GM19025 (cell line): ENCODE measurements around the gene CALD1.
"Not testable (repeated sequence)": the region's sequence is repeated elsewhere in the genome, so short reads cannot be mapped to it uniquely, and the experiment has no call there.

ENCODE experiments used
- ATAC-seq: cut with Tn5 transposase; IDR thresholded peaks from one replicate; pipeline ENCODE4 v1.9.1; 2021; ENCODE audit warnings: mild to moderate bottlenecking, low read depth, moderate library complexity; ENCODE audit not compliant: unreplicated experiment

CALD1 gene

GRCh38 chr7:134942690-134943466 is 163.4 kb downstream of the CALD1 start:
- no peak for ATAC-seq

- ATAC-seq, result peak; percentile 75
Measured at GRCh38 chr7:134943785-134944400, 164.5 kb downstream of the CALD1 start.

GRCh38 chr7:134945691-134946090 is 166.3 kb downstream of the CALD1 start:
- no peak for ATAC-seq

- ATAC-seq, result no peak
Measured at GRCh38 chr7:134946260-134946659, 166.8 kb downstream of the CALD1 start.

GRCh38 chr7:134947329-134947728 is 167.9 kb downstream of the CALD1 start:
- no peak for ATAC-seq

GRCh38 chr7:134947831-134948230 is 168.4 kb downstream of the CALD1 start:
- no peak for ATAC-seq

- ATAC-seq, result no peak
Measured at GRCh38 chr7:134948246-134948645, 168.8 kb downstream of the CALD1 start.

- no peak for ATAC-seq
Measured at GRCh38 chr7:134948736-134949135, 169.3 kb downstream of the CALD1 start.

- ATAC-seq, result no peak
Measured at GRCh38 chr7:134949171-134949570, 169.7 kb downstream of the CALD1 start.

- ATAC-seq, result no peak
Measured at GRCh38 chr7:134954197-134955082, 175.0 kb downstream of the CALD1 start.

GRCh38 chr7:134957005-134957404 is 177.6 kb downstream of the CALD1 start:
- ATAC-seq, result no peak

- ATAC-seq, result no peak
Measured at GRCh38 chr7:134959810-134960209, 180.4 kb downstream of the CALD1 start.

- no peak for ATAC-seq
Measured at GRCh38 chr7:134962270-134962780, 182.9 kb downstream of the CALD1 start.

- ATAC-seq, result no peak
Measured at GRCh38 chr7:134963036-134963435, 183.6 kb downstream of the CALD1 start.

- no peak for ATAC-seq
Measured at GRCh38 chr7:134966691-134967090, 187.3 kb downstream of the CALD1 start.

GRCh38 chr7:134968110-134968509 is 188.7 kb downstream of the CALD1 start:
- no peak for ATAC-seq

- not testable (repeated sequence) for ATAC-seq
Measured at GRCh38 chr7:134981645-134982044, 202.2 kb downstream of the CALD1 start.

- ATAC-seq, result peak; percentile 30
Measured at GRCh38 chr7:134985894-134986362, 206.5 kb downstream of the CALD1 start.

- ATAC-seq, result peak; percentile 90
Measured at GRCh38 chr7:134986363-134987251, 207.2 kb downstream of the CALD1 start, which contains the start of gene AGBL3. AGBL3 (plus strand) TSS chr7:134986508; CDS start chr7:134987934, 1,426 bp downstream.

- ATAC-seq, result no peak
Measured at GRCh38 chr7:134988161-134988560, 208.7 kb downstream of the CALD1 start.
